GM18907 (cell line): ENCODE results near the gene BRWD1.

Experiments
- ATAC-seq: cut with Tn5 transposase; IDR thresholded peaks from one replicate; pipeline ENCODE4 v1.9.1; 2021; ENCODE audit warnings: mild to moderate bottlenecking, moderate library complexity; ENCODE audit not compliant: unreplicated experiment

Gene BRWD1

GRCh38 chr21:39313571-39314142 is at the start of gene BRWD1:
Gene BRWD1 (minus strand): TSS chr21:39313632. CDS start chr21:39313491, 141 bp downstream.
- peak; percentile 52 for ATAC-seq

GRCh38 chr21:39362733-39363132 is 49.3 kb upstream of the BRWD1 start:
- ATAC-seq = no peak

GRCh38 chr21:39359382-39359781 is 46.0 kb upstream of the BRWD1 start:
- no peak for ATAC-seq

GRCh38 chr21:39353295-39353694 is 39.9 kb upstream of the BRWD1 start:
- no peak for ATAC-seq

GRCh38 chr21:39350094-39351005 is 36.9 kb upstream of the BRWD1 start:
- no peak for ATAC-seq

GRCh38 chr21:39349211-39350093 is 36.0 kb upstream of the BRWD1 start:
- ATAC-seq = peak; percentile 89

GRCh38 chr21:39348355-39349210 is 35.2 kb upstream of the BRWD1 start, which contains the start of gene HMGN1:
Gene HMGN1 (minus strand): TSS chr21:39349088. CDS start chr21:39348917, 171 bp downstream.
- peak; percentile 62 for ATAC-seq

GRCh38 chr21:39348040-39348354 is 34.6 kb upstream of the BRWD1 start:
- no peak for ATAC-seq

- ATAC-seq = no peak
Observed at GRCh38 chr21:39347537-39347936, 34.1 kb upstream of the BRWD1 start.

- no peak for ATAC-seq
Observed at GRCh38 chr21:39346671-39347331, 33.4 kb upstream of the BRWD1 start.

GRCh38 chr21:39346206-39346605 is 32.8 kb upstream of the BRWD1 start:
- ATAC-seq = no peak

GRCh38 chr21:39345440-39345839 is 32.0 kb upstream of the BRWD1 start:
- ATAC-seq = no peak

GRCh38 chr21:39344848-39345247 is 31.4 kb upstream of the BRWD1 start:
- no peak for ATAC-seq

- no peak for ATAC-seq
Observed at GRCh38 chr21:39341249-39341923, 28.0 kb upstream of the BRWD1 start.

GRCh38 chr21:39340687-39341086 is 27.3 kb upstream of the BRWD1 start:
- no peak for ATAC-seq

GRCh38 chr21:39339231-39339630 is 25.8 kb upstream of the BRWD1 start:
- no peak for ATAC-seq

GRCh38 chr21:39336457-39337008 is 23.1 kb upstream of the BRWD1 start:
- no peak for ATAC-seq

GRCh38 chr21:39334611-39335010 is 21.2 kb upstream of the BRWD1 start:
- no peak for ATAC-seq

- ATAC-seq = no peak
Observed at GRCh38 chr21:39332175-39332574, 18.7 kb upstream of the BRWD1 start.
